ENCODE data around the gene MYO7A. TPM values are rescaled to one million over a fixed set of nuclear protein-coding genes. Genes with fewer than 3 reads are reported as not detected.

The MYO7A gene
- total RNA-seq, 1 donor = under 0.01 TPM

DNA sequence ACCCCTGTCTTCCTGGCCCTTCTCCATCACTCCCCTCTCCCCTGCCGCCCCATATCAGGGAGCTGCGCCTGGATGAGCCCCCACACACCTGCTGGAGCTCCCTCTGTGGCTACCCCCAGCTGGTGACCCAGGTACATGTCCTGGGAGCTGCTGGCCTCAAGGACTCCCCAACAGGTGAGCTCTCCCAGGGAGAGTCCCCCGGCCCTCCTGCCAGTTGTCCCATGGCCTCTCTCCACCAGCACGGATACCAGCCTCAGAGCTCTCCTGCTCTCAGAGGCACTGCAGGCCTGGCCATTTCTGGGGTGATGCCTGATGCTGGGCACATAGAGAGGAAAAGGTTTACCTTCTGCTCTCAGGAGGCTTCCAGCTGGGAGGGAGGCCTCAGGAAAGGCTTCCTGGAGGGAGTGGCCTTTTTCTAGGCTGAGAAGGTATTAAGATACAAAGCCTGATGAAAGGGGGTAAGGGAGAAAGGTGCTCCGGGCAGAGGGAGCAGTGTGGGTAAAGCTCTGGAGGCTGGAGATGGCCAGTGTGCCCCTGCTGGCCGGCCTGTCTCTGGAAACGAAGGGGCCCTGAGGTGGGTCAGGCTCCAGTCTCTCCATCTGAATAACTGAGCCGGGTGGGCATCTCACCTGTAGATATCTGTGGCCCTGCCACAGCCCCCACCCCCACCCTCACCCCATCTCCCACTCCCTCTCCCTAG lies 6.0 kb upstream of the MYO7A start:
- Histone ChIP-seq H3K4me3 (ENCODE audit: insufficient read depth, low read length) (no peak overlapping the region), H3K36me3 (ENCODE audit: insufficient read depth, low read length) (peaks cover 13% of the 10 kb centered on the region), H3K79me2 (ENCODE audit: insufficient read depth, low read length) (no peaks in the 10 kb centered on the region), H2AFZ (ENCODE audit: low read length) (no peak overlapping the region), H3K27me3 (ENCODE audit: insufficient read depth, low read length) (no peaks in the 10 kb centered on the region), H3K27ac (ENCODE audit: low read depth, low read length) (no peak overlapping the region), H3K9me3 (ENCODE audit: low read depth, low read length) (no peaks in the 10 kb centered on the region), H3K4me1 (ENCODE audit: insufficient read depth, low read length) (peaks cover 2% of the 10 kb centered on the region), H4K20me1 (ENCODE audit: insufficient read depth, low read length) (no peaks in the 10 kb centered on the region), H3K4me2 (ENCODE audit: insufficient read depth, low read length) (no peak overlapping the region)
- TF ChIP-seq, protein P1, sequence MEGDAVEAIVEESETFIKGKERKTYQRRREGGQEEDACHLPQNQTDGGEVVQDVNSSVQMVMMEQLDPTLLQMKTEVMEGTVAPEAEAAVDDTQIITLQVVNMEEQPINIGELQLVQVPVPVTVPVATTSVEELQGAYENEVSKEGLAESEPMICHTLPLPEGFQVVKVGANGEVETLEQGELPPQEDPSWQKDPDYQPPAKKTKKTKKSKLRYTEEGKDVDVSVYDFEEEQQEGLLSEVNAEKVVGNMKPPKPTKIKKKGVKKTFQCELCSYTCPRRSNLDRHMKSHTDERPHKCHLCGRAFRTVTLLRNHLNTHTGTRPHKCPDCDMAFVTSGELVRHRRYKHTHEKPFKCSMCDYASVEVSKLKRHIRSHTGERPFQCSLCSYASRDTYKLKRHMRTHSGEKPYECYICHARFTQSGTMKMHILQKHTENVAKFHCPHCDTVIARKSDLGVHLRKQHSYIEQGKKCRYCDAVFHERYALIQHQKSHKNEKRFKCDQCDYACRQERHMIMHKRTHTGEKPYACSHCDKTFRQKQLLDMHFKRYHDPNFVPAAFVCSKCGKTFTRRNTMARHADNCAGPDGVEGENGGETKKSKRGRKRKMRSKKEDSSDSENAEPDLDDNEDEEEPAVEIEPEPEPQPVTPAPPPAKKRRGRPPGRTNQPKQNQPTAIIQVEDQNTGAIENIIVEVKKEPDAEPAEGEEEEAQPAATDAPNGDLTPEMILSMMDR (IDR thresholded peaks at IDR 0.05; ENCODE audit: extremely low read depth, low read depth, low read length) = no peak
- no peak for DNase-seq (ENCODE audit: insufficient read length, low spot score, missing footprints)

DNA sequence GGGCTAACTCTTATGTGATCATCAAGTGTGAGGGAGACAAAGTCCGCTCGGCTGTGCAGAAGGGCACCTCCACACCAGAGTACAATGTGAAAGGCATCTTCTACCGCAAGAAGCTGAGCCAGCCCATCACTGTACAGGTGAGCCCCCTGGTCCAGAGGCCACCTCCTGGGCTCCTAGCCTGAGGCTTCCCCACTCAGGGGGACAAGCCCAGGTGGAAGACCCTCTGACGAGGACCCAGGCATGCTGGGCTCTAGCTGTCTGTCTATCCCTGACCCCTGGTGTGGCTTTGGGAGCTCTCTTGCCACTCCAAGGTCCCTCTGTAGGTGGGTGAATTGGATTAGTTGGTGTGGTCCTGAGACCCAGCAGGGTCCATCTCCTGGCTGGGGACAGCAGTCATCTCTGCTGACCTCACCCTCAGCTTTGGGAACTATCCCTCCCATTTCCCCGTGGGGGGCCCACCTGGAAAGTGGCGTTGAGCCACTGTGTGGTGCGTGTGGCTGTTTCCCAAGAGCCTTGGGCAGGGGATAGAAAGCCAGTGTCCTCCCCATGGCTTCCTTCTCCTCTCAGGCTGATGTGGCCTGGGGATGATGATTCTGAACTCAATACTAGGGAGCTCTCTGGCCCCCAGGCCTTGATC lies 5.4 kb upstream of the MYO7A start:
- H2AFZ ChIP-seq (ENCODE audit: low read length) = no peak overlapping the region
- no peaks in the 10 kb centered on the region for H3K27me3 ChIP-seq (ENCODE audit: insufficient read depth, low read length)
- no peak overlapping the region for H3K27ac ChIP-seq (ENCODE audit: low read depth, low read length)
- H3K4me2 ChIP-seq (ENCODE audit: insufficient read depth, low read length) = no peak overlapping the region
- H3K36me3 ChIP-seq (ENCODE audit: insufficient read depth, low read length) = peaks cover 13% of the 10 kb centered on the region
- TF ChIP-seq, protein P1 (IDR thresholded peaks at IDR 0.05; ENCODE audit: extremely low read depth, low read depth, low read length) = no peak
- H3K4me1 ChIP-seq (ENCODE audit: insufficient read depth, low read length) = peaks cover 8% of the 10 kb centered on the region
- no peaks in the 10 kb centered on the region for H3K79me2 ChIP-seq (ENCODE audit: insufficient read depth, low read length)
- H4K20me1 ChIP-seq (ENCODE audit: insufficient read depth, low read length) = no peaks in the 10 kb centered on the region
- DNase-seq (ENCODE audit: insufficient read length, low spot score, missing footprints) = no peak
- H3K4me3 ChIP-seq (ENCODE audit: insufficient read depth, low read length) = no peak overlapping the region
- no peaks in the 10 kb centered on the region for H3K9me3 ChIP-seq (ENCODE audit: low read depth, low read length)

DNA sequence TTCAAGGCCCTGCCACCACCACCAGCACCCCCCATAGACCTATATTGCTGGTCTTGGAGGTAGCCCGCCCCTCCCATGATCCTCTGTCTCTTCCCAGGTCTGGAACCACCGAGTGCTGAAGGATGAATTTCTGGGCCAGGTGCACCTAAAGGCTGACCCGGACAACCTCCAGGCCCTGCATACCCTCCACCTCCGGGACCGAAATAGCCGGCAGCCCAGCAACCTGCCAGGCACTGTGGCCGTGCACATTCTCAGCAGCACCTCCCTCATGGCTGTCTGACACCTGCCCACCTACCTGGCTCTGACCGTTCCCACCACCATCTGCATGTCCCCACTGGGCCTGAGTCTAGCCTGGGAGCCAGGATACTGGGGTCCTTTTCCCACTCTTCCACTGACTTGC lies 4.5 kb upstream of the MYO7A start:
- DNase-seq (ENCODE audit: insufficient read length, low spot score, missing footprints) = no peak
- TF ChIP-seq, protein P1 (IDR thresholded peaks at IDR 0.05; ENCODE audit: extremely low read depth, low read depth, low read length) = no peak
- no peak overlapping the region for H3K4me2 ChIP-seq (ENCODE audit: insufficient read depth, low read length)
- no peak overlapping the region for H2AFZ ChIP-seq (ENCODE audit: low read length)
- H3K27ac ChIP-seq (ENCODE audit: low read depth, low read length) = no peak overlapping the region
- no peaks in the 10 kb centered on the region for H3K27me3 ChIP-seq (ENCODE audit: insufficient read depth, low read length)
- peaks cover 11% of the 10 kb centered on the region for H3K4me1 ChIP-seq (ENCODE audit: insufficient read depth, low read length)
- no peaks in the 10 kb centered on the region for H3K79me2 ChIP-seq (ENCODE audit: insufficient read depth, low read length)
- H3K4me3 ChIP-seq (ENCODE audit: insufficient read depth, low read length) = no peak overlapping the region
- no peaks in the 10 kb centered on the region for H3K9me3 ChIP-seq (ENCODE audit: low read depth, low read length)
- H4K20me1 ChIP-seq (ENCODE audit: insufficient read depth, low read length) = no peaks in the 10 kb centered on the region
- H3K36me3 ChIP-seq (ENCODE audit: insufficient read depth, low read length) = peaks cover 13% of the 10 kb centered on the region

DNA sequence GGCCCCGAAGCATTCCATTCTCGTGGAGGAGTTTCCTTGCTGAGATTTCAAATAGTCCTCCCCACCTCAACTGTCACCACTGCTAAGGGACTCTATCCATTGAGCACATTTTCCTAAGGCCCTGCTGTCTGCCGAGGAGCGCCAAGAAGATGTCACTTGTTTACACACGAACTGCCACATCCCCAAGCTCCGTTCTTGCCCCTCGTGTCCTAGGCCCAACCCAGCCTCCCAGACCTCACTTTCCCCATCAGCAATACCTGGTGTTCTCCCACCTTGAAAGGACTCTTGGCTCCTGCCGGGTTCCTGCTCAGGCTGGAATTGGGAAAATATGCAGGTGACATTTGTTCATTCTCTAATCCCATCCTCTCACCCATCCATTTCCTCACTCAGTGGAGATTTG lies 4.0 kb upstream of the MYO7A start:
- peaks cover 13% of the 10 kb centered on the region for H3K36me3 ChIP-seq (ENCODE audit: insufficient read depth, low read length)
- H3K4me3 ChIP-seq (ENCODE audit: insufficient read depth, low read length) = no peak overlapping the region
- no peak overlapping the region for H3K27ac ChIP-seq (ENCODE audit: low read depth, low read length)
- H3K27me3 ChIP-seq (ENCODE audit: insufficient read depth, low read length) = no peaks in the 10 kb centered on the region
- no peak overlapping the region for H2AFZ ChIP-seq (ENCODE audit: low read length)
- no peak for DNase-seq (ENCODE audit: insufficient read length, low spot score, missing footprints)
- H3K79me2 ChIP-seq (ENCODE audit: insufficient read depth, low read length) = no peaks in the 10 kb centered on the region
- TF ChIP-seq, protein P1 (IDR thresholded peaks at IDR 0.05; ENCODE audit: extremely low read depth, low read depth, low read length) = no peak
- no peak overlapping the region for H3K4me2 ChIP-seq (ENCODE audit: insufficient read depth, low read length)
- no peaks in the 10 kb centered on the region for H4K20me1 ChIP-seq (ENCODE audit: insufficient read depth, low read length)
- H3K4me1 ChIP-seq (ENCODE audit: insufficient read depth, low read length) = peaks cover 11% of the 10 kb centered on the region
- no peaks in the 10 kb centered on the region for H3K9me3 ChIP-seq (ENCODE audit: low read depth, low read length)
